ENCODE data around the gene SLCO4A1.

DNA sequence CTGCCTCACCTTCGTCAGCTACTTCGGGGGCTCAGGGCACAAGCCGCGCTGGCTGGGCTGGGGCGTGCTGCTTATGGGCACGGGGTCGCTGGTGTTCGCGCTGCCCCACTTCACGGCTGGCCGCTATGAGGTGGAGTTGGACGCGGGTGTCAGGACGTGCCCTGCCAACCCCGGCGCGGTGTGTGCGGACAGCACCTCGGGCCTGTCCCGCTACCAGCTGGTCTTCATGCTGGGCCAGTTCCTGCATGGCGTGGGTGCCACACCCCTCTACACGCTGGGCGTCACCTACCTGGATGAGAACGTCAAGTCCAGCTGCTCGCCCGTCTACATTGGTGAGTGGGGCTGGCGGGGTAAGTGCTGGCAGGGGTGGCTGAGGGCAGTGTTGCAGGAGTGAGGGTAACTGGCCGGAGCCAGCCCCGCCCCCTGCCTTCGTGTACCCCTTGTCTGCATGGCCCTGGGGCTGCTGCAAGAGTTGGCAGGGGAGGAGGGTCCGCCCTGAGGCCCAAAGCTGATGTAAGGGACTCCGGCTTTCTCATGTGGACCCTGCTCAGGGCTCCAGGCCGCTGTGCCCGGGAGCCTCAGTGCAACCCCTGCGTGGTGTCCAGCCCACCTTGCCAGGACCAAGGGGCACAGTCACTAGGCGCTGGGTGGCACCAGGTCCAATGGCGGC, 14.8 kb downstream of the SLCO4A1 start:
- TF ChIP-seq POLR2A (IDR thresholded peaks at IDR 0.05), result no peak
- TF ChIP-seq, protein P1, sequence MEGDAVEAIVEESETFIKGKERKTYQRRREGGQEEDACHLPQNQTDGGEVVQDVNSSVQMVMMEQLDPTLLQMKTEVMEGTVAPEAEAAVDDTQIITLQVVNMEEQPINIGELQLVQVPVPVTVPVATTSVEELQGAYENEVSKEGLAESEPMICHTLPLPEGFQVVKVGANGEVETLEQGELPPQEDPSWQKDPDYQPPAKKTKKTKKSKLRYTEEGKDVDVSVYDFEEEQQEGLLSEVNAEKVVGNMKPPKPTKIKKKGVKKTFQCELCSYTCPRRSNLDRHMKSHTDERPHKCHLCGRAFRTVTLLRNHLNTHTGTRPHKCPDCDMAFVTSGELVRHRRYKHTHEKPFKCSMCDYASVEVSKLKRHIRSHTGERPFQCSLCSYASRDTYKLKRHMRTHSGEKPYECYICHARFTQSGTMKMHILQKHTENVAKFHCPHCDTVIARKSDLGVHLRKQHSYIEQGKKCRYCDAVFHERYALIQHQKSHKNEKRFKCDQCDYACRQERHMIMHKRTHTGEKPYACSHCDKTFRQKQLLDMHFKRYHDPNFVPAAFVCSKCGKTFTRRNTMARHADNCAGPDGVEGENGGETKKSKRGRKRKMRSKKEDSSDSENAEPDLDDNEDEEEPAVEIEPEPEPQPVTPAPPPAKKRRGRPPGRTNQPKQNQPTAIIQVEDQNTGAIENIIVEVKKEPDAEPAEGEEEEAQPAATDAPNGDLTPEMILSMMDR (IDR thresholded peaks at IDR 0.05), result no peak
